A204.1 (cell line): ENCODE data around the gene EFNA4.

Experiments
- FAIRE-seq: peaks from 2 replicates; lab custom pipeline; 2012; peaks lifted over from hg19 to GRCh38; lab: Jason Lieb, UNC

Gene EFNA4

DNA sequence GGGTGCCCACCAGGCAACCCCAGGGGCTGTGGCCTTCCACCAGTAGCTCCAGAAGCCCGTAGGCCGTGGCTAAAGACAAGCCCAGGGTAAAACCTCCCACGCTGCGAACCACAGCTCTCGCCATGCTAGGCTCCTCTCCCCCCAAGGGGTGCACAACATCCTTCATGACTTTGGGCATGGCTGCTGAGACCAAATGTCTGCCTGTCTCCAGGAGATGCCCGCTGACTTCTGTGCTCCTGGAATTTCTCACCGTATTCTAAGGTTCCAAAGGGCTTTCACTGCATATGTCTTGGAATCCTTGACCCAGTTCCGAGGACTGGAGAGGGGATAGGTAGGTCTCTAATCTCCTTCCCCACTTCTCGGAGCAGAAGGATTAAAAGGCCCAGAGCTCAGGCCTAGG lies 30.0 kb upstream of the EFNA4 start, which contains the start of the genes DCST1 and DCST2:
Gene DCST1 (plus strand): TSS at position 301 of the 400 bp plus-strand sequence. CDS start 213 bp downstream, outside the sequence.
Gene DCST2 (minus strand): TSS at position 258 of the 400 bp plus-strand sequence. CDS start 80 bp downstream, at position 178.
- no peak for FAIRE-seq

- no peak for FAIRE-seq
These were observed 29.0 kb upstream of the EFNA4 start for GRCh38 chr1:155034318-155035208.

DNA sequence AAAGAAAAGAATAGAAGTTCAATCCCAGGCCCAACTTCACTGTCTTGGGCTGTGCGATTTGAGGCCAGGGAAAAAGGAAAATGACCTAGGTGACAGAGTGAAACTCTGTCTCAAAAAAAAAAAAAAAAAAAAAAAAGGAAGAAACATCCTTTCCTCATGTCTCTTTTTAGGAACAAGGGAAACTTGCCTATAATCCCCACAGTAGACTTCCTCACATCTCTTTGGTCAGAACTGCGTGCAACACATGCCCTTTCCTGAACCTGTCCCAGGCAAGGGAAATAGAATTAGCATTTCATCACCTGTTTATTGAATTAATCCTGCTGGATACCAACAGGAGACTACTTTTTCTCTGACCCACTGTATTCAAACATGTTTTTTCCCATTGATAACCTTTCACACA lies 27.6 kb upstream of the EFNA4 start:
- FAIRE-seq = no peak

DNA sequence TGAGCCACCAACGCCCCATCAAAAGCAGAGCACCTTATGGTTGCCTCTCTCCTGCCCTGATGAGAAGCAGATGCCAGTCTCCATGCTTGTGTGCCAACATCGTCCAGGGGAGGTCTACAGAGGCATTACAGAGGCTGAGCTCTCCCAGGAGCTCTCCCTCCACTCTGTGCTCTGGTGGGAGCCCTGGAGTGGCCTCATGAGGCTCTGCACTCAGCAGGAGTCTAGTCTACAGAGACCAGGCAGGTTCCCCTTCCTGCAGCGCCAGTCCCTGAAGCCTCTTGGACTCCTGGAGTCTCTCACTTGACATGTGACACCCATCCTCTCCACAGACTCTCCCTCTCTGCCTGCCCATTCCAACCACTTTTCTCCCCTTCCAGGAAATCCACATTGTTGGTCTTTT lies 26.5 kb upstream of the EFNA4 start:
- FAIRE-seq = no peak

- no peak for FAIRE-seq
These were observed 25.6 kb upstream of the EFNA4 start for GRCh38 chr1:155037851-155038441.

GRCh38 chr1:155038602-155039307 lies 24.8 kb upstream of the EFNA4 start:
- FAIRE-seq = no peak

DNA sequence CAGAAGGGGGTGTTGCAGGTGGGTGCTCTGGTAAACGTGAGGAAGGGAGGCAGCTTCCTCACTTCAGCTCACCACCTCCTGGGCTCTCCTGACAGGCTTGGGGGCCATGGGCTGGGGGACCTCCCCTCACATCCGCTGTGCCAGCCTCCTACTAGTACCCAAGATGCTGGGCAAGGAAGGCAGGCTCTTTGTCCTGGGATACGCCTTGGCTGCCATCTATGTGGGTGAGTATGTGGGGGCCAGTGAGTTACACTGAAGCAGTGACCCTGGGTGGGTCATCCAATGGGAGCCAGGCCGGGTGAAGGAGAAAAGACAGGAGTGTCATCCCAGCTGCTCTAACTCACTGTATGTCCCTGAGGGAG lies 24.3 kb upstream of the EFNA4 start:
- FAIRE-seq = no peak

DNA sequence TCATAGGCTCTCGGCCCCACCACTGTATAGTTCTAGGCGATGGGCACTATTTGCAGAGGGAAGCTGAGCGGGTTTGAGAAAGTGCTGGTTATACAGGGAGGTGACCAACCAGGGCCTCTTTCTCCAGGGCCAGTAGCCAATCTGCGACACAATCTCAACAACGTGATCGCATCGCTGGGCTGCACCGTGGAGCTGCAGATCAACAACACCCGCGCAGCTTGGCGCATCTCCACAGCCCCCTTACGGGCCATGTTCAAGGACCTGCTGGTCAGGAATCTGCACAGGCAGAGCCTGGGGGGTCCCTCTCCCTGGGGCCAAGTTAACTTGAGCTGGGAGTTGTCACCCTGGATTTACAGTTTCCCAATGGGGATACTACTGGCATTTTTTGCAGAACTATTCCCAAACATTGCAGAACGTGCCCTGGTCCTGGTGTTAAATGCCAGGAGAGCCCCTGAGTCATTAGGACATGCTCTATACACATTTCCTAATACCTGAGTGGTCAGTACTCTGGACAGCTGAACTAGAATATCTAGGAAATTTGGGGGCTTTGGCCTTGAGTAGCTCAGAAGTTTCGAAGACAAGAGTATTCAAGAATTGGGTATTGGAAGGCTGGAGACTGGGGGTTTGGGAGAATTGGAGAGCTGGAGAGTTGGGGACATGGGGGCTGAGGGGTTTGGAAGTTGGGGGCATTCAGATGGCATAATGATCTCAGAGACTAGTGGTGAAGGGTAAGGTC lies 23.0 kb upstream of the EFNA4 start:
- no peak for FAIRE-seq

GRCh38 chr1:155042789-155043188 lies 20.8 kb upstream of the EFNA4 start:
- FAIRE-seq = no peak

DNA sequence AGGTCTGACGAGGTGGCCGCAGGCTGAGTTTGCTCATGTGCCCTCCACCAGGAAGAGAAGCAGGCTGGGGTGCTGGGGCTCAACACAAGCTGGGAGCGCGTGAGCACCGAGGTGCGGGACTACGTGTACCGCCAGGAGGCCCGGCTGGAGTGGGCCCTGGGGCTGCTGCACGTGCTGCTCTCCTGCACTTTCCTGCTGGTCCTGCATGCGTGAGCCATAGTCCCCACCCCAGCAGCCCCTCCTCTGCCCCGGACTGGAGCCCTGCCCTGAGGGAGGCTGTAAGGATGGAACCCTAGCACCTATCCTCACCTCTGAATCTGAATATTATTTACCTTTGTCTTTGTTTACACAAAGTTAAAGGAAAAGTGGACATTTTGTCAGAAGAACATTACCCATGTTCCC lies 20.2 kb upstream of the EFNA4 start:
- FAIRE-seq = no peak

DNA sequence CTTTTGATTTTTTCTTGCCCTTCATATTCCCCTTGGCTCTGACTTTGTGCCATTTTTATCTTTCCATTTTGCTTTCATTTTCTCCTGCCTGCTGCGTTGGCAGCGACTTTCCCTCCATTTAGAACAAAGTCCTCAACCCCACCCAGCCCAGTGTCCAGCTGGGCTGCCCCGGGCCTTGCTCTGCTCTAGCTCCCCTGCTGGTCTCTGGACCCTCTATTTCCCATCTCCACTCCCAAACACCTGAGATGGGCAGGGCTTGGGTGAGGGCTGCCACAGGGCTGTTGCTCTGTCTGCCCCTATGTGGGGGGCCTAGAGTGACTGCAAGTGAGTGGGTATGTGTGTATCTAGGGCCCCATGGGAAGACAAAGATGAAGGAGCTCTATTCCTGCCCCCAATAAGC lies 19.7 kb upstream of the EFNA4 start:
- no peak for FAIRE-seq

DNA sequence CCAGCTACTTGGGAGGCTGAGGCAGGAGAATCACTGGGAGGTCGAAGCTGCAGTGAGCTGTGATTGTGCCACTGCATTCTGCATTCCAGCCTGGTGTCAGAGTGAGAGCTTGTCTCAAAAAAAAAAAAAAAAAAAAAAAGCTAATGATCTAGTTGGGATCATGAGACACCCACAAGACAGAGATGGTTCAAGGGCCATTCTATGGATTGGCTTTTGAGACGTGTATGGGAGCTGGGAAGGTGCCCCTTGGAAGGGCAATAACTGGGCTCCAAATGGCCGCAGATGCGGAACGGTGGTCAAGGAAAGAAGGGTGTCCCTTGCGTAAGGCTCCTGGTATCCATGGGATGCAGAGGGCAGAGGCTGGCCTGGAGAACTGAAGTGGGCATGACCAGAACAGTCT lies 19.2 kb upstream of the EFNA4 start:
- FAIRE-seq = no peak

- peak; percentile 68 for FAIRE-seq
These were observed 18.5 kb upstream of the EFNA4 start for GRCh38 chr1:155044812-155045657.

- FAIRE-seq = no peak
These were observed 14.8 kb upstream of the EFNA4 start for GRCh38 chr1:155048449-155049334.

GRCh38 chr1:155049651-155050559 lies 13.6 kb upstream of the EFNA4 start:
- FAIRE-seq = no peak

- no peak for FAIRE-seq
These were observed 12.8 kb upstream of the EFNA4 start, which contains the start of gene ADAM15 for GRCh38 chr1:155050560-155051341. Gene ADAM15 (plus strand): TSS chr1:155051316. CDS start chr1:155051387, 71 bp downstream.

DNA sequence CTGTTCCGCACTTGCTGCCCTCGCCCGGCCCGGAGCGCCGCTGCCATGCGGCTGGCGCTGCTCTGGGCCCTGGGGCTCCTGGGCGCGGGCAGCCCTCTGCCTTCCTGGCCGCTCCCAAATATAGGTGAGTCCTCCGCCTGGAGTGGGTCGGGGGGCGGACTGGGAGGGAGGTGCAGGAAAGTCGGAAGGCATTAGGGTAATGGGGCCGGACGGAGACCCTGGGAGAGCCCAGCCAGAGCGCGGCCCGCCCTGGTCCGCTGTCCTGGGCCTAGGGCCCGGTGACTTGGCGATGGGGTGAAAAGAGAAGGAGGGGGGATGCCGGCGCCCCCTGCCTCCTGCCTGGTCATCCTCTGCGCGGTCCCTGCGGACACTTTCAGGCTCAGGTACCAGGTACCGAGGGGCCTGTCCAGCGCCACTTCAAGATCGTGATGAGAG lies 12.2 kb upstream of the EFNA4 start:
- FAIRE-seq = no peak

- no peak for FAIRE-seq
These were observed 11.7 kb upstream of the EFNA4 start for GRCh38 chr1:155051777-155052398.
